Measurements from ENCODE around the gene SOAT2. TPM values are rescaled to one million over a fixed set of nuclear protein-coding genes. Genes with fewer than 3 reads are reported as not detected.

The SOAT2 gene
- total and polyA plus RNA-seq, 2 donors (not counting 1 experiment from before 2014, with no cell fraction given), result under 0.01 TPM; not detected in 1

DNA sequence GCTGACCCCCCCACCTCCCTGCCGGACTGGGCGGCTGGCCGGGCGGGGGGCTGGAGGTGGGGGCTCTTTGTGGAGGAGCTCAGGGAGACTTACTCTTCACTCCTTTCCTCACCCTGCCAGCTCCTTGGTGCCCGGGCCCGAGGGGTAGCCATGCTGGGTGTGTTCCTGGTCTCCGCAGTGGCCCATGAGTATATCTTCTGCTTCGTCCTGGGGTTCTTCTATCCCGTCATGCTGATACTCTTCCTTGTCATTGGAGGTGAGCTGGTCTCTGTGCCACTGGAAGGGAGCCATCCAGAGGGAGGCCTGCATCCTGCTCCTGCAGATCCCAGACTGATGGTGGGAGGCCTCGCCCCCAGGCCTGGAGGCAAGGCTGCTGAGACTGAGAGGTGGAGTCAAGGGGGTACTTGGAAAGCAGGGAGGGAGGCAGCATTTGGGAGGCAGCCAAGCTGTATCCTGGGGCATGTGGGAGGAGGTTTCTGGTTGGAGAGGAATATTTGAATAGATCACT lies 19.7 kb downstream of the SOAT2 start:
- no peak overlapping the region for H3K9ac ChIP-seq (ENCODE audit: insufficient read depth, low read length)
- H3K27me3 ChIP-seq (ENCODE audit: control insufficient read depth, insufficient read depth, low read length), result no peaks in the 10 kb centered on the region
- H4K20me1 ChIP-seq (ENCODE audit: control insufficient read depth, extremely low read depth, insufficient read depth, low read length), result no peaks in the 10 kb centered on the region
- H3K27ac ChIP-seq (ENCODE audit: insufficient read depth, low read length), result no peak overlapping the region
- TF ChIP-seq, protein P1, sequence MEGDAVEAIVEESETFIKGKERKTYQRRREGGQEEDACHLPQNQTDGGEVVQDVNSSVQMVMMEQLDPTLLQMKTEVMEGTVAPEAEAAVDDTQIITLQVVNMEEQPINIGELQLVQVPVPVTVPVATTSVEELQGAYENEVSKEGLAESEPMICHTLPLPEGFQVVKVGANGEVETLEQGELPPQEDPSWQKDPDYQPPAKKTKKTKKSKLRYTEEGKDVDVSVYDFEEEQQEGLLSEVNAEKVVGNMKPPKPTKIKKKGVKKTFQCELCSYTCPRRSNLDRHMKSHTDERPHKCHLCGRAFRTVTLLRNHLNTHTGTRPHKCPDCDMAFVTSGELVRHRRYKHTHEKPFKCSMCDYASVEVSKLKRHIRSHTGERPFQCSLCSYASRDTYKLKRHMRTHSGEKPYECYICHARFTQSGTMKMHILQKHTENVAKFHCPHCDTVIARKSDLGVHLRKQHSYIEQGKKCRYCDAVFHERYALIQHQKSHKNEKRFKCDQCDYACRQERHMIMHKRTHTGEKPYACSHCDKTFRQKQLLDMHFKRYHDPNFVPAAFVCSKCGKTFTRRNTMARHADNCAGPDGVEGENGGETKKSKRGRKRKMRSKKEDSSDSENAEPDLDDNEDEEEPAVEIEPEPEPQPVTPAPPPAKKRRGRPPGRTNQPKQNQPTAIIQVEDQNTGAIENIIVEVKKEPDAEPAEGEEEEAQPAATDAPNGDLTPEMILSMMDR (conservative IDR thresholded peaks at IDR 0.05 in 1 of 2, IDR thresholded peaks at IDR 0.05 in 1 of 2; ENCODE audit: low read depth in 1 of 2, low read length in 2 of 2), result no peak
- TF ChIP-seq EZH2 (IDR thresholded peaks at IDR 0.05; ENCODE audit: low read length, missing control alignments), result no peak
- H3K4me2 ChIP-seq (ENCODE audit: extremely low read depth, insufficient read depth, low read length), result no peak overlapping the region
- peaks cover 5% of the 10 kb centered on the region for H3K4me1 ChIP-seq (ENCODE audit: control insufficient read depth, extremely low read depth, insufficient read depth, low read length)
- H3K79me2 ChIP-seq (ENCODE audit: control insufficient read depth, insufficient read depth, low read length), result no peaks in the 10 kb centered on the region
- H2AFZ ChIP-seq (ENCODE audit: low read length), result no peak overlapping the region
- no peaks in the 10 kb centered on the region for H3K36me3 ChIP-seq (ENCODE audit: control insufficient read depth, insufficient read depth, low read length)
- no peaks in the 10 kb centered on the region for H3K9me3 ChIP-seq (ENCODE audit: control insufficient read depth, insufficient read depth, low read depth, low read length)
- DNase-seq (ENCODE audit: low read depth in 2 of 2), result peak in 1 of 2 donors; percentile 48
- no peak overlapping the region for H3K4me3 ChIP-seq (replicated peaks in 1 of 4; ENCODE audit: control extremely low read depth in 1 of 4, insufficient read depth in 1 of 4, low read depth in 3 of 4, low read length in 4 of 4)

DNA sequence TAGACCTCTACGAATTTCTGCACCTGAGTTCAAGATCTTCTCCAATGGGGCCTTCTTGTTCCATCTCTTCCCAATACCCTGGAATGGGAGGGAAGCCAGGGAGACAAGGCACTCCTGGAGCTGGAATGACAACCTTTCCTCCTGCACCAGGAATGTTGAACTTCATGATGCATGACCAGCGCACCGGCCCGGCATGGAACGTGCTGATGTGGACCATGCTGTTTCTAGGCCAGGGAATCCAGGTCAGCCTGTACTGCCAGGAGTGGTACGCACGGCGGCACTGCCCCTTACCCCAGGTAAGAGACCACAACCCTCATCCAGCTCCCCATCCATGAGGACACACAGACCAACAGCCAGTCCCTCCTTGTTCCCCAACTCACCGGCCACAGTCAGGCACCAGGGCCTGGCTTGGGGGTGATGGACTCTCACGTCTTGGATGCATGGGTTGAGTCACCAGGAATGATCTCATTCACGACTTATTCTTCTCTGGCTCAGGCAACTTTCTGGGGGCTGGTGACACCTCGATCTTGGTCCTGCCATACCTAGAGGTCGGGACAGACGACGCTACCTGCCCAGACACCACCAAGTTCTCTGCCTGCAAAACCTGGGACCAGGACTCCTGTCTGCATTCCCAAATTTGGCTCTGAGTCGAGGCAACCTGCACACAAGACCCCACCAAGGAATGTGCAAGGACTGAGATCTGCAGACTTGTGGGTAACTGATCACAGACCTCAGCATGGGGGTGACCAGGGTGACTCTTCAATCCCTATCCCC lies 20.5 kb downstream of the SOAT2 start:
- H4K20me1 ChIP-seq (ENCODE audit: control insufficient read depth, extremely low read depth, insufficient read depth, low read length), result no peaks in the 10 kb centered on the region
- TF ChIP-seq, protein P1 (conservative IDR thresholded peaks at IDR 0.05 in 1 of 2, IDR thresholded peaks at IDR 0.05 in 1 of 2; ENCODE audit: low read depth in 1 of 2, low read length in 2 of 2), result no peak
- TF ChIP-seq EZH2 (IDR thresholded peaks at IDR 0.05; ENCODE audit: low read length, missing control alignments), result no peak
- H3K79me2 ChIP-seq (ENCODE audit: control insufficient read depth, insufficient read depth, low read length), result no peaks in the 10 kb centered on the region
- no peaks in the 10 kb centered on the region for H3K27me3 ChIP-seq (ENCODE audit: control insufficient read depth, insufficient read depth, low read length)
- H3K4me3 ChIP-seq (replicated peaks in 1 of 4; ENCODE audit: control extremely low read depth in 1 of 4, insufficient read depth in 1 of 4, low read depth in 3 of 4, low read length in 4 of 4), result no peak overlapping the region
- peaks cover 5% of the 10 kb centered on the region for H3K4me1 ChIP-seq (ENCODE audit: control insufficient read depth, extremely low read depth, insufficient read depth, low read length)
- no peak overlapping the region for H3K9ac ChIP-seq (ENCODE audit: insufficient read depth, low read length)
- no peaks in the 10 kb centered on the region for H3K36me3 ChIP-seq (ENCODE audit: control insufficient read depth, insufficient read depth, low read length)
- no peaks in the 10 kb centered on the region for H3K9me3 ChIP-seq (ENCODE audit: control insufficient read depth, insufficient read depth, low read depth, low read length)
- no peak overlapping the region for H3K27ac ChIP-seq (ENCODE audit: insufficient read depth, low read length)
- peak in 1 of 2 donors; percentile 65 for DNase-seq (ENCODE audit: low read depth in 2 of 2)
- H3K4me2 ChIP-seq (ENCODE audit: extremely low read depth, insufficient read depth, low read length), result no peak overlapping the region
- no peak overlapping the region for H2AFZ ChIP-seq (ENCODE audit: low read length)

DNA sequence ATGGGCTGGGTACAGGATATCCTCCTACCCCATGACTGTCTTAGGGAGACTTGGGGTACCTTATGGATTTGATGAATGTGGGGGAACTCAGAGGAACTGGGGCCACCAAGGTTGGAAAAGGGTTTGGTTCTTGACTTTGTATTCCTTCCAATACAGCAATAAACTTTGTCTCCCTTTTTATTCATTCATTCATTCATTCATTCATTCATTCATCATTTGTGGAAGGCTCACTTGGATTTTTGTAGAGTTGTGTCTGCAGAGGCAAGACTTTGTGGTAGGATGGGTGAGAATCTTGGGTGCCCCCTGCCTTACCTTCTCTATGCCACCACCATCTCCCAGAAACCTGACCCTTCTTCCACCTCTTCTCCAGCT lies 21.1 kb downstream of the SOAT2 start:
- Histone ChIP-seq H4K20me1 (ENCODE audit: control insufficient read depth, extremely low read depth, insufficient read depth, low read length) (no peaks in the 10 kb centered on the region), H3K27ac (ENCODE audit: insufficient read depth, low read length) (no peak overlapping the region), H3K36me3 (ENCODE audit: control insufficient read depth, insufficient read depth, low read length) (no peaks in the 10 kb centered on the region), H3K4me1 (ENCODE audit: control insufficient read depth, extremely low read depth, insufficient read depth, low read length) (peaks cover 5% of the 10 kb centered on the region), H3K9ac (ENCODE audit: insufficient read depth, low read length) (no peak overlapping the region), H2AFZ (ENCODE audit: low read length) (no peak overlapping the region), H3K79me2 (ENCODE audit: control insufficient read depth, insufficient read depth, low read length) (no peaks in the 10 kb centered on the region), H3K4me2 (ENCODE audit: extremely low read depth, insufficient read depth, low read length) (no peak overlapping the region), H3K4me3 (replicated peaks in 1 of 4; ENCODE audit: control extremely low read depth in 1 of 4, insufficient read depth in 1 of 4, low read depth in 3 of 4, low read length in 4 of 4) (no peak overlapping the region), H3K27me3 (ENCODE audit: control insufficient read depth, insufficient read depth, low read length) (no peaks in the 10 kb centered on the region), H3K9me3 (ENCODE audit: control insufficient read depth, insufficient read depth, low read depth, low read length) (no peaks in the 10 kb centered on the region)
- TF ChIP-seq, protein P1 (conservative IDR thresholded peaks at IDR 0.05 in 1 of 2, IDR thresholded peaks at IDR 0.05 in 1 of 2; ENCODE audit: low read depth in 1 of 2, low read length in 2 of 2), result no peak
- DNase-seq (ENCODE audit: low read depth in 2 of 2), result no peak
